SH-SY5Y (cell line): ENCODE data around the gene COX19.

Source experiments
- GATA2 ChIP-seq: IDR thresholded peaks from 2 replicates; pipeline ENCODE4 v1.6.1; 2011; ENCODE audit warnings: mild to moderate bottlenecking, low read depth, low read length
- GATA3 ChIP-seq: IDR thresholded peaks from 2 replicates; pipeline ENCODE4 v1.6.1; 2011; ENCODE audit warnings: low read depth, mild to moderate bottlenecking, low read length, moderate library complexity

GRCh38 chr7:970744-971143, 4.6 kb downstream of the COX19 start:
- no peak for TF ChIP-seq GATA2
- no peak for TF ChIP-seq GATA3
